ENCODE results near the gene PTPN7.

DNA sequence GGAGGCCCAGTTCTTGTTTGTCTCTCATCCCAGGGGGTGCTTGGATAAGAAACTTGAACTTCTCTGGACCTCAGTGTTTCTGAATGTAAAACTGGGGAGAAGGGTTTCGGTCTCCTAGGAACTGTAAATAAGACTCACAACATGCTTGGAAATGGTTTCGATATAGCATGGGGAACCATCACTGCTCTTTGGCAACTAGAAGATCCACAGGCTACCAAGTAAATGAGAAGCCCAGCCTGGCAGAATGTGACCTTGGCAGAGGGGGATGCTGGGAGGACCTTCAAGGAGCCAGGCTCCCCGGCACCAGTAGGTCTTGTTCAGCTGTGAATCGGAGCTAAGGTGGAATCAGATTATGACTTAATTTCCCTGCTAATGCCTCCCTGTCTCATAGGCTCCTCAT, 19.6 kb downstream of the PTPN7 start:
- TF ChIP-seq, protein P1, sequence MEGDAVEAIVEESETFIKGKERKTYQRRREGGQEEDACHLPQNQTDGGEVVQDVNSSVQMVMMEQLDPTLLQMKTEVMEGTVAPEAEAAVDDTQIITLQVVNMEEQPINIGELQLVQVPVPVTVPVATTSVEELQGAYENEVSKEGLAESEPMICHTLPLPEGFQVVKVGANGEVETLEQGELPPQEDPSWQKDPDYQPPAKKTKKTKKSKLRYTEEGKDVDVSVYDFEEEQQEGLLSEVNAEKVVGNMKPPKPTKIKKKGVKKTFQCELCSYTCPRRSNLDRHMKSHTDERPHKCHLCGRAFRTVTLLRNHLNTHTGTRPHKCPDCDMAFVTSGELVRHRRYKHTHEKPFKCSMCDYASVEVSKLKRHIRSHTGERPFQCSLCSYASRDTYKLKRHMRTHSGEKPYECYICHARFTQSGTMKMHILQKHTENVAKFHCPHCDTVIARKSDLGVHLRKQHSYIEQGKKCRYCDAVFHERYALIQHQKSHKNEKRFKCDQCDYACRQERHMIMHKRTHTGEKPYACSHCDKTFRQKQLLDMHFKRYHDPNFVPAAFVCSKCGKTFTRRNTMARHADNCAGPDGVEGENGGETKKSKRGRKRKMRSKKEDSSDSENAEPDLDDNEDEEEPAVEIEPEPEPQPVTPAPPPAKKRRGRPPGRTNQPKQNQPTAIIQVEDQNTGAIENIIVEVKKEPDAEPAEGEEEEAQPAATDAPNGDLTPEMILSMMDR (IDR thresholded peaks at IDR 0.05) = no peak
- TF ChIP-seq POLR2A (IDR thresholded peaks at IDR 0.05) = no peak

Measured in uterus (tissue), 2 donors.